Bladder microvascular endothelial cell (primary cell): ENCODE measurements around the gene PRAMEF26. TPM values are rescaled to one million over a fixed set of nuclear protein-coding genes. Genes with fewer than 3 reads are reported as not detected.

Experiments used
- total RNA-seq: library from RNA; depleted of rRNA; stranded (reverse); fragments of >200 nt; gene quantifications from 2 replicates; pipeline ENCODE4 v1.2.3, GENCODE V29; 2014

PRAMEF26 gene
- not detected in 2 replicates for total RNA-seq

DNA sequence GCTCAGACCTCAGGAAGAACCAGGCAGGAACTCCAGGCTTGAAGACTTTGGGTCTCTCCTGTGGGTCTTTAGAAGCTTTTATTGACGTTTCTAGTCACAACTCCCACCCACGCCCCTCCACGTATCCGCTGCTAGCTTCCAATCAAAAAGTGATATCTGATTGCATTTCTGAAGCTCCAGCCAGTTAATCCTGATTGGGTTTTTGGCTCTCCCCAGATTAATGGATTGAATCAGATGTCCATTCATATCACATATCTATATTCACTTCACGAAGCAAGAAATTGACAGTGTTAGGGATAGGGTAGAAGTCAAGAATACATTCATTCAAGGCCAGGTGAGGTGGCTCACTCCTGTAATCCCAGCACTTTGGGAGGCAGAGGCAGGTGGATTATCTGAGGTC, at the start of gene PRAMEF26:
TSS of gene PRAMEF26 (minus strand) at position 101 of the 400 bp plus-strand sequence. CDS start 2,914 bp downstream, outside the sequence.

DNA sequence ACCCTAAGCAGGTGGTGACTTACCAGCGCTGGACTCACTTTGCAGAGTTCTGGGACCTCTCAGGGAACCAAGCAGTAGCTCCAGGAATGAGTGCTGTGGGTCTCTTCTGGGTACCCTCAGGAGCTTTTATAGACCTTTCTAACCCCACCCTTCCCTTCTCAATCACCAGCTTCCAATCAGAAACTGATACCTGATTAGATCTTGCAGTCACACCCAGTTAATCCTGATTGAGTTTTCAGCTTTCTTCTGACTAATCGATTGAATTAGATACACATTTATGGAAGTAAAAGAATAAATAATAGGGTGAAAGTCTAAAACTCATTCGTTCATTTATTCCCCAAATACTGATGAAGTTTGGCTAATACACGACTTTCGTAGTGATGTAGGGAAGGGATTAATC, 45.5 kb upstream of the PRAMEF26 start, which contains the start of gene PRAMEF13:
TSS of gene PRAMEF13 (minus strand) at position 101 of the 400 bp plus-strand sequence. CDS start 1,820 bp downstream, outside the sequence.

DNA sequence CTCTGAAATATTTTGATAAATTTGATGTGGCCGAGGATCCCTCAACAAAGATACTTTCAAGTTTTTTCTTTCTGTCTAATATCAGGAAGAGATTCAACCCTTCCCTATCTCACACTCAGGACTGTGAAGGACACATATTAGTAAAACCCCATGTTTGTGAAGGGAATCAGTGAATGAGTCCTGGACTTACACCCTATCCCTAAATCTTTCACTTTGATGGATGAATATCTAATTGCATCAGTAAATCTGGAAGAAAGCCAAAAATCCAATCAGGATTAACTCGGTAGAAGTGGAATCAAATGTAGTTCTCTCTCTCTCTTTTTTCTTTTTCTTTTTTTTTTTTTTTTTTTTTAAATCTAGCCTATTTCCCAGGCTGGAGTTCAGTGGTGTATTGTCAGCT, 15.7 kb upstream of the PRAMEF26 start, which contains the start of gene PRAMEF9:
TSS of gene PRAMEF9 (plus strand) at position 301 of the 400 bp plus-strand sequence. CDS start 3,433 bp downstream, outside the sequence.

DNA sequence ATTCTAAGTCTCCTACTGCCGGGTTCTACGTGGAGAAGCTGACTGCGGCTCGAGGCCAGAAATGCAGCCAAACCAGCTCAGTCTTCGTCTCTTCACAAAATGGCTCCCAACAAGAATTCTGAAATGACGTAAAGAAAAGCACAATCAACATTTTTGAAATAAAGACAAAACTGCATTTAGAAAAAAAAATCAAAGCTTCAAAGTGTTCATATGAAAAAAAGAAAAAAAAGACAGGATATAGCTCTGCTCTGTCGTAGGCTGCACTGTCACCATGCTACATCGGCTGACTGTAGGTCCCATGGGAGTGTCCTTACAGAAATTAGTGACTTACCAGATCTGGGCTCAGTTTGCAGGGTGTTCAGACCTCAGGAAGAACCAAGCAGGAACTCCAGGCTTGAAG, 9.7 kb upstream of the PRAMEF26 start, which contains the start of gene HNRNPCL4:
TSS of gene HNRNPCL4 (minus strand) at position 101 of the 400 bp plus-strand sequence. CDS start 164 bp downstream, outside the sequence.

DNA sequence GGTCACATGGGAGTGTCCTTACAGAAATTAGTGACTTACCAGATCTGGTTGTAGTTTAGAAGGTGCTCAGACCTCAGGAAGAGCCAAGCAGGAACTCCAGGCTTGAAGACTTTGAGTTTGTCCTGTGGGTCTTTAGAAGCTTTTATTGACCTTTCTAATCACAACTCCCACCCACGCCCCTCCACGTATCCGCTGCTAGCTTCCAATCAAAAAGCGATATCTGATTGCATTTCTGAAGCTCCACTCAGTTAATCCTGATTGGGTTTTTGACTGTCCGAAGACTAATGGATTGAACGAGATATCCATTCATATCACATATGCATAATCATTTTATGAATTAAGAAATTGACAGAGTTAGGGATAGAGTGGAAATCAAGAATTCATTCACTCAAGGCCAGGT, 39.1 kb downstream of the PRAMEF26 start, which contains the start of gene HNRNPCL2:
TSS of gene HNRNPCL2 (minus strand) at position 101 of the 400 bp plus-strand sequence. CDS start 454 bp downstream, outside the sequence.

Other genes starting within 250 kb of the PRAMEF26 start
- gene PRAMEF7, start 239.4 kb downstream of the PRAMEF26 start, total RNA-seq = not detected in 2 replicates
- not detected in 2 replicates for gene PRAMEF6, start 208.4 kb downstream of the PRAMEF26 start, total RNA-seq
- gene PRAMEF27, start 99.4 kb downstream of the PRAMEF26 start, total RNA-seq = not detected in 2 replicates
- gene HNRNPCL3, start 95.2 kb downstream of the PRAMEF26 start, total RNA-seq = not detected in 2 replicates
- not detected in 2 replicates for gene PRAMEF25, start 85.2 kb downstream of the PRAMEF26 start, total RNA-seq
- not detected in 2 replicates for gene HNRNPCL2, start 39.2 kb downstream of the PRAMEF26 start, total RNA-seq
- gene HNRNPCL4, start 9.6 kb upstream of the PRAMEF26 start, total RNA-seq = not detected in 2 replicates
- not detected in 2 replicates for gene PRAMEF9, start 15.8 kb upstream of the PRAMEF26 start, total RNA-seq
- gene PRAMEF13, start 45.4 kb upstream of the PRAMEF26 start, total RNA-seq = not detected in 2 replicates
- gene PRAMEF18, start 70.1 kb upstream of the PRAMEF26 start, total RNA-seq = not detected in 2 replicates
- not detected in 2 replicates for gene PRAMEF5, start 98.2 kb upstream of the PRAMEF26 start, total RNA-seq
- gene PRAMEF8, start 129.1 kb upstream of the PRAMEF26 start, total RNA-seq = not detected in 2 replicates
- not detected in 2 replicates for gene PRAMEF33, start 147.5 kb upstream of the PRAMEF26 start, total RNA-seq
- gene PRAMEF15, start 159.6 kb upstream of the PRAMEF26 start, total RNA-seq = not detected in 2 replicates
- gene PRAMEF14, start 191.1 kb upstream of the PRAMEF26 start, total RNA-seq = not detected in 2 replicates
- not detected in 2 replicates for gene PRAMEF19, start 215.9 kb upstream of the PRAMEF26 start, total RNA-seq
- not detected in 2 replicates for gene PRAMEF17, start 233.6 kb upstream of the PRAMEF26 start, total RNA-seq